OCI-LY3 (cell line): ENCODE results near the gene ARID5B.

Experiments used
- CTCF ChIP-seq: fragments of 200-600, 300-600 bp; sonication (generic); IDR thresholded peaks from 2 replicates; pipeline ENCODE4 v1.5.1; 2014; ENCODE audit warnings: antibody characterized with exemption, low read length, low read depth
- EZH2phosphoT487 ChIP-seq: fragments of 200-600 bp; shearing (Covaris generic); IDR thresholded peaks from 2 replicates; pipeline ENCODE4 v1.6.1; 2018; ENCODE audit warnings: antibody characterized with exemption, mixed run types, low read depth

GRCh38 chr10:62050893-62051433 is 149.5 kb downstream of the ARID5B start:
- TF ChIP-seq CTCF (no peak), EZH2phosphoT487 (no peak)
